K562 (cell line): ENCODE results near the gene PPM1H. TPM values are rescaled to one million over a fixed set of nuclear protein-coding genes. Genes with fewer than 3 reads are reported as not detected.

Experiments
- ATAC-seq: fragments of 200-7000 bp; cut with Tn5 transposase; 3 replicates; pipeline ENCODE4 v1.9.1; 2020; ENCODE audit warnings: moderate library complexity
- BruUV-seq: library from RNA; stranded (reverse); fragments of 400-500 nt; replicated peaks from 2 replicates; lab custom pipeline; 2021; lab: Mats Ljungman, UMichigan
- CTCF ChIA-PET: fragments of 300-600 bp; formaldehyde crosslinking; extraction: SDS; loops from one replicate; lab custom pipeline; 2021; ENCODE audit warnings: low intra/inter-chr PET ratio; lab: Yijun Ruan, JAX
- POLR2A ChIA-PET: fragments of 300-600, 350-650 bp; sonication (Branson Sonifier 250); formaldehyde crosslinking; extraction: SDS; loops from one replicate; lab custom pipeline; 2021; ENCODE audit warnings: antibody characterized with exemption, inconsistent platforms; lab: Yijun Ruan, JAX
- DNase-seq, 4 experiments: peaks; one replicate each; pipeline versions ENCODE4 v3.0.0 to v3.0.0-alpha.2; 2011 to 2018; ENCODE audit warnings: low spot score in 3 of 4, mixed read lengths in 3 of 4; ENCODE audit errors: extremely low read depth in 1 of 4
- FAIRE-seq: peaks from 2 replicates; lab custom pipeline; 2011; peaks lifted over from hg19 to GRCh38; lab: Jason Lieb, UNC
- H2AFZ ChIP-seq: 2 replicates; pipeline ENCODE4 v1.6.0; 2011; ENCODE audit warnings: low read depth, low read length, control low read depth, inconsistent platforms
- H3K27ac ChIP-seq: fragments of 200-600 bp; 3 replicates; pipeline ENCODE4 v1.8.0; 2011; ENCODE audit warnings: low read depth, mild to moderate bottlenecking, control low read depth, inconsistent platforms, low read length, moderate library complexity, mixed read lengths; ENCODE audit errors: extremely low read depth
- H3K27me3 ChIP-seq, 2 experiments: fragments of 300-600 bp in 1 of 2; 2 replicates in 1 of 2; 3 replicates in 1 of 2; pipeline versions ENCODE4 v1.6.0 to v1.8.0; 2011; ENCODE audit warnings: inconsistent platforms in 2 of 2, low read length in 2 of 2, mild to moderate bottlenecking in 1 of 2, mixed read lengths in 1 of 2, moderate library complexity in 1 of 2; ENCODE audit not compliant: control insufficient read depth in 2 of 2, insufficient read depth in 2 of 2
- H3K36me3 ChIP-seq: fragments of 300-600 bp; 3 replicates; pipeline ENCODE4 v1.8.0; 2011; ENCODE audit warnings: mild to moderate bottlenecking, low read length, inconsistent platforms; ENCODE audit not compliant: control insufficient read depth, insufficient read depth
- H3K4me1 ChIP-seq, 2 experiments: fragments of 200-600 bp in 1 of 2; replicated peaks in 1 of 2; 2 replicates in 1 of 2; 3 replicates in 1 of 2; pipeline versions ENCODE4 v1.5.1 to v1.8.0; 2011; ENCODE audit warnings: inconsistent platforms in 2 of 2, low read length in 2 of 2, mild to moderate bottlenecking in 1 of 2, mixed read lengths in 1 of 2, moderate library complexity in 1 of 2; ENCODE audit not compliant: control insufficient read depth in 2 of 2, insufficient read depth in 2 of 2
- H3K4me2 ChIP-seq: 2 replicates; pipeline ENCODE4 v1.6.1; 2011; ENCODE audit warnings: low read length, control low read depth, inconsistent platforms, mixed read lengths; ENCODE audit not compliant: insufficient read depth
- H3K4me3 ChIP-seq: fragments of 200-600 bp; sonication (generic), shearing (Covaris generic); 2 replicates; pipeline ENCODE4 v1.5.1; 2016; ENCODE audit warnings: control low read depth, inconsistent platforms
- H3K79me2 ChIP-seq: fragments of 200-600 bp; 3 replicates; pipeline ENCODE4 v1.8.0; 2011; ENCODE audit warnings: low read length, inconsistent platforms; ENCODE audit not compliant: control insufficient read depth, insufficient read depth
- H3K9ac ChIP-seq, 2 experiments: 2 replicates each; pipeline versions ENCODE4 v1.6.0 to v1.6.1; 2011; ENCODE audit warnings: low read depth in 2 of 2, low read length in 2 of 2, control low read depth in 1 of 2, inconsistent platforms in 1 of 2, mild to moderate bottlenecking in 1 of 2, mixed read lengths in 1 of 2; ENCODE audit not compliant: insufficient read depth in 1 of 2
- H3K9me1 ChIP-seq: one replicate; pipeline ENCODE4 v1.6.0; 2011; ENCODE audit warnings: inconsistent platforms, mild to moderate bottlenecking, low read length, moderate library complexity; ENCODE audit not compliant: control insufficient read depth, insufficient read depth
- H3K9me3 ChIP-seq: replicated peaks from 2 replicates; pipeline ENCODE4 v1.5.1; 2011; ENCODE audit warnings: low read depth, low read length, inconsistent platforms; ENCODE audit not compliant: control insufficient read depth, insufficient read depth
- H4K20me1 ChIP-seq: replicated peaks from 2 replicates; pipeline ENCODE4 v1.6.1; 2011; ENCODE audit warnings: low read length, inconsistent platforms, mixed read lengths; ENCODE audit not compliant: control insufficient read depth, insufficient read depth
- CTCFL ChIP-seq: IDR thresholded peaks from 2 replicates; pipeline ENCODE4 v1.6.1; 2011; ENCODE audit warnings: borderline replicate concordance, low read depth, mild to moderate bottlenecking, moderate library complexity, low read length; ENCODE audit not compliant: insufficient read depth, poor library complexity, severe bottlenecking
- JUN ChIP-seq, 2 experiments: sonication (generic) in 1 of 2; formaldehyde crosslinking in 1 of 2; IDR thresholded peaks; 2 replicates each; pipeline versions ENCODE4 v1.6.1 to v1.8.0; 2012 to 2022; ENCODE audit warnings: borderline replicate concordance in 2 of 2, mild to moderate bottlenecking in 2 of 2, improper control_type of control experiment in 1 of 2, low read depth in 1 of 2, low read length in 1 of 2, missing genetic modification reagents in 1 of 2
- TOE1 ChIP-seq, 2 experiments: fragments of 450-650 bp in 1 of 2; sonication (generic) in 1 of 2; formaldehyde crosslinking in 1 of 2; IDR thresholded peaks; 2 replicates each; pipeline versions ENCODE4 v1.7.1 to v1.8.0; 2016 to 2022; ENCODE audit warnings: borderline replicate concordance in 2 of 2, mild to moderate bottlenecking in 2 of 2, antibody characterized with exemption in 1 of 2, inconsistent platforms in 1 of 2, low read depth in 1 of 2, missing genetic modification reagents in 1 of 2, moderate library complexity in 1 of 2
- ZNF507 ChIP-seq: conservative IDR thresholded peaks from 2 replicates; pipeline ENCODE4 v1.6.1; 2017; ENCODE audit warnings: missing genetic modification characterization, missing compliant biosample characterization
- WGBS: fragments of 100-300 bp; shearing (Covaris generic); methylation state at CpG from one replicate; pipeline ENCODE4 v1.1.6; 2016; ENCODE audit warnings: low coverage, mixed read lengths; ENCODE audit not compliant: insufficient coverage; ENCODE audit errors: missing lambda C conversion rate; 5-methylcytosine and 5-hydroxymethylcytosine counted together
- in situ Hi-C: fragments of 300-500 bp; cut with MboI; formaldehyde crosslinking; loops from 4 replicates; pipeline ENCODE4 v1.15.0; 2018; ENCODE audit warnings: inconsistent platforms, mixed read lengths
- intact Hi-C: fragments of 100-400 bp; cut with micrococcal nuclease; formaldehyde crosslinking; loops from 2 replicates; pipeline ENCODE4 v1.14.2; 2022
- polyA plus RNA-seq, 8 experiments: library from polyadenylated mRNA; depleted of rRNA in 4 of 8; stranded (reverse) in 5 of 8; unstranded in 3 of 8; fragments of >200 nt; fragmentation: Nextera tagmentation in 2 of 8; fragmentation: Illumina TruSeq in 1 of 8; extraction: Ambion mirVana in 2 of 8; extraction: Trizol in 1 of 8; gene quantifications; 2 replicates each; pipeline versions ENCODE4 v1.2.1 to v1.2.3, GENCODE V29; 2011 to 2014; ENCODE audit warnings: inconsistent platforms in 1 of 8, missing spikeins in 1 of 8
- total RNA-seq, 7 experiments: library from RNA; depleted of rRNA in 6 of 7; stranded (reverse); fragments of >200 nt in 6 of 7; fragmentation: Illumina TruSeq in 2 of 7; extraction: Trizol in 2 of 7; gene quantifications; 2 replicates each; pipeline versions ENCODE4 v1.2.1 to v1.2.3, GENCODE V29; 2011 to 2021; ENCODE audit warnings: low replicate concordance in 1 of 7

PPM1H gene
- total and polyA plus RNA-seq, 9 of the 15 experiments (the other 6 are each of a cell fraction or from before 2014, with no cell fraction given): 5.3 to 29.3 (median 11.3) TPM

GRCh38 chr12:62751810-62752155 is 183.2 kb downstream of the PPM1H start (continued):
- no peak for TF ChIP-seq CTCFL

- FAIRE-seq (no peak), ATAC-seq (no peak), DNase-seq (no peak)
- TF ChIP-seq ZNF507 (no peak), JUN (IDR thresholded peaks at IDR 0.05; ENCODE audit: borderline replicate concordance, low read depth, low read length) (no peak), JUN (CRISPR knock-in tag; IDR thresholded peaks at IDR 0.05; ENCODE audit: borderline replicate concordance) (no peak), TOE1 (IDR thresholded peaks at IDR 0.05; ENCODE audit: borderline replicate concordance) (no peak), TOE1 (CRISPR knock-in tag; IDR thresholded peaks at IDR 0.05; ENCODE audit: borderline replicate concordance, low read depth) (no peak)
- no peak overlapping the region for H3K27ac ChIP-seq
- no peaks in the 10 kb centered on the region for H3K79me2 ChIP-seq
- no peak overlapping the region for H3K9ac ChIP-seq
- CTCF ChIA-PET: no interaction called here
- no peaks in the 10 kb centered on the region for H4K20me1 ChIP-seq
- H3K9me3 ChIP-seq: no peaks in the 10 kb centered on the region
- H3K4me1 ChIP-seq: no peaks in the 10 kb centered on the region
- no peaks in the 10 kb centered on the region for H3K36me3 ChIP-seq
- WGBS: 58% methylated on average over 10 of the region's 10 CpGs
- in situ Hi-C loops: no loop called here
- BruUV-seq: no TSS peak
- intact Hi-C loops: no loop called here
- no peak overlapping the region for H2AFZ ChIP-seq
- POLR2A ChIA-PET: no interaction called here
- H3K4me2 ChIP-seq: no peak overlapping the region
- H3K27me3 ChIP-seq: no peaks in the 10 kb centered on the region
- H3K9me1 ChIP-seq: no peaks in the 10 kb centered on the region
- H3K4me3 ChIP-seq: no peak overlapping the region
These were observed 183.8 kb downstream of the PPM1H start for GRCh38 chr12:62750941-62751809.
